ENCODE measurements around the gene DENND1B.
A peak's percentile ranks its signal among the peaks of the same experiment; 100 is the strongest.
"Not testable (repeated sequence)": the region's sequence is repeated elsewhere in the genome, so short reads cannot be mapped to it uniquely, and the experiment has no call there.

Gene DENND1B

DNA sequence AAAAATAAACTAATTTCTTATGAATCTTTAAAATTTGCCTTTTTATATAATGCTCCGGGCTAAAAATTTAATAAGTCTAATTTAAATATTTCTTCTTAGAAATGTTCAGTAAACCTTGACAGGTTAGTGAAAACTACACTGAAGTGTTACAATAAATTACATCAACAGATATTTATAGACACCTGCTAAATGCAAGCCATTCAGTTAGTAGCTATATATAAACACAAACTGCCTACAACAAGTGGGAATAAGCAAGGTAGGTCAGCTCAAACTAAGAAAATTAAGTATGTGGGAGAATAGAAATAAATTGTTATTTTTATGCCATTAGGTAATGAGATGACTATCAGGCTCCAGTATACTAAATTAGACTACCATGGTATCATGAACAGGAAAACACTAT is 215.6 kb downstream of the DENND1B start:
- DNase-seq (ENCODE audit: low read depth in 2 of 3, low spot score in 1 of 3): no peak

DNA sequence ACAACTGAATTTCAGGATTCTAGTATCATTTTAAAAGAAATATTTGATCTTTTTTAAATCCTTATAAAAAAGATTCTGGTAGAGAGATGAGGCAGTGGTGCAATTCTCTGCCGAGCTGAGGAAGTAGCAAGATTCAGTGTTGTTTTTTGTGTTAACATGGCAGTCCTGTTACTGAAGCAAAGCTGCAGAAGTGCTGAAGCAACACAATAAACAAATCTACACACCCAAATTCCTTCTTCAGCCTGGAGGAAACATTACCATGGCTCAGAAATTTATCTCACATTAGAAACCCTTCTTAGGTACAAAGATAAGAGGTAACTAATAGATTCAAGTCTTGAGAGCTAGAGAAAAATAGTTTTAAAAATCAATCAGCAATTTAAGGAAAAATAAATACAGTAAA is 216.0 kb downstream of the DENND1B start:
- no peak for DNase-seq (ENCODE audit: low read depth in 2 of 3, low spot score in 1 of 3)

DNA sequence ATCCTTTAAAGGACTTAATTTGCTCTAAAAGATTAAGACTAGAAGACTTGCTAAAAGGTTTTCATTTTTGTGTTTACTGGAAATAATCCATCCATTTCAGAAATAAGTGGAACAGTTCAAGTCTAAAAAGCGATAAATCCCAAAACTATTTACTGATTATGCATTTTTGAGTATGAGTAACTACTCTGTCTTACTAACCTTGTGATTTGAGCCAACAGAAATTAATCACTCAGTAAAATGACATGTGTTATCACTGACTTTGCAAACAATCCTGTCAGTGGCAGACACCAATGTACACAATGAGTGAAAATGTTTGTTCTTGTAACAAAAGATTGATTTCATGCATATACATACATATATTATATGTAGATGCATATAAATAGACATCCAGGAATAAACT is 218.0 kb downstream of the DENND1B start:
- no peak for DNase-seq (ENCODE audit: low read depth in 2 of 3, low spot score in 1 of 3)

DNA sequence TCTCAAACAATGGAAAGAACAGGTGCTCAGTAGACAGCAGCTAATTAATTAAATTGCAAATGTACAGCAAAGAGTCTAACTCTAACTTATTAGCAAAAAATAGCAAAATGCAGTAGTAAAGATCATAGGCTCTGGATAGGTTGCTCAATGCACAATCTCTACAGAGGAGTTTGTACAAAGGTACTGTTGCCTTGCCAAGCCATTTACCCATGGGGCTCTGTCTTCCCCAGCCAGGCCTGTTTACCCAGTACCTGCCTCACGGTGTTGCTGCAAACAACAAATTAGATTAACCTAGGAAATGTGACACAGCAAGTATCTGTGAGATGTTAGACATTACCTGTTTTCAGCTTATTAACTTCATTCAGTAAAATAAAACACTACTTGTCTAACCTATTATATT is 222.0 kb downstream of the DENND1B start:
- DNase-seq (ENCODE audit: low read depth in 2 of 3, low spot score in 1 of 3): no peak

DNA sequence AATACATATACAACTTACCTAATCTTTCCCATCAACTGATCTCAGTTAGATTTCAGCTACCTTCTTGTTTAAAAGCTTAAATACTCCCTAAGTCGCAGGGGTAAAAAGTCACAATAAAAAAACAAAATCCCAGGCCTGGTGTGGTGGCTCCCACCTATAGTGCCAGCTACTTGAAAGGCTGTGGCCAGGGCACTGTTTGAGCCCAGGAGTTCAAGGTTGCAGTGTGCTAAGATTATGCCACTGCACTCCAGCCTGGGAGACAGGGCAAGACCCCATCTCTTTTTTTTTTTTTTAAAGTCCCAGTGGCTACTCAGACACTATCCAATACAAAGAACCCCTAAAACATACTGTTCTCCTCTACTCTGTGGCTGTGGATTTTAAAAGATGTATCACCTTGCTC is 228.3 kb downstream of the DENND1B start:
- no peak for DNase-seq (ENCODE audit: low read depth in 2 of 3, low spot score in 1 of 3)

DNA sequence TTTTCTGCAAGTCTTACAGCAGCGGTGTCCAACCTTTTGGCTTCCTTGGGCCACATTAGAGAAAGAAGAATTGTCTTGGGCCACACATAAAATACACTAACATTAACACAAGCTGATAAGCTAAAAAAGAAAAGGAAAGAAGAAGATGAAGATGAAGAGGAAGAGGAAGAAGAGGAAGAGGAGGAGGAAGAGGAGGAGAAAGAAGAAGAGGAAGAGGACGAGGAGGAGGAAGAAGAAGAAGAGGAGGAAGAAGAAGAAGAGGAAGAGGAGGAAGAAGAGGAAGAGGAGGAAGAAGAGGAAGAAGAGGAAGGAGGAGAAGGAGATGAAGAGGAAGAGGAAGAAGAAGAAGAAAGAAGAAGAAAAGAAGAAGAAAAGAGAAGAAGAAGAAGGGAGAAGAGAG is 230.7 kb downstream of the DENND1B start:
- no peak for DNase-seq (ENCODE audit: low read depth in 2 of 3, low spot score in 1 of 3)

DNA sequence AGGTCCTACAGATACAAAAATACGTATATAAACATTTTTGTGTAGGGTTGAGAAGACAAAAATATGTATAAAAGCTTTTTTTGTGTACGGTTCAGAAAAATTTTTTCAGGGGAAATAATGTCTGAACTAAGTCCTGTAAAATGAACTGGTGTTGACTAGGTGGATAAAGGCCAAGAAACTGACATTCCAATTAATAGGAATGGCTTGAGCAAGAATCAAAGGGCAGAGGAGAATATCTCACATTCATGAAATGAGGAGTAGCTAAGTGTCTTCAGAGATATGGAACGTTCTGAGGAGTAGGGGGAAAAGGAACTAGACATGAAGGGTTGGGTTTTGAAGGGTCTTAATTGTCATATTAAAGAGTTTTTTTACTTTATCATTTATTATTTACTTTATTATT is 231.2 kb downstream of the DENND1B start:
- no peak for DNase-seq (ENCODE audit: low read depth in 2 of 3, low spot score in 1 of 3)

DNA sequence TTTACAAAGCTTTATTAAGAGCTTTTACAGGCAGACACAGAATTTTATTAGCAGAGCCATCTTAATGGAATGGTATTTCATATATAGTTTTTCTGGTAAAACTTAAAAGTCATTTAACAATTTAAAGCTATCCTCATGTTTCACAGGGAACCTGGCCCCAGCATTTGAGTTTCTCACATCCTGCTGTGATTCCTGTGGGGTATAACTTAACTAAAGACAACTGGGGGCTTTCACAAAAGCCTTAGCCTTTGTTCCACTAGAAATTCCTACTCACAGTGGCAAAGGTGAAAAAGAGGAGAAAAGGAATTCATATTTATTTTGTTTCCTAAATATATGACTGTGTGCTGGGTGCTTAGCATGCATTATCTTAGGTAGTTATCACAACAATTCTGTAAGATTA is 233.9 kb downstream of the DENND1B start:
- no peak for DNase-seq (ENCODE audit: low read depth in 2 of 3, low spot score in 1 of 3)

DNA sequence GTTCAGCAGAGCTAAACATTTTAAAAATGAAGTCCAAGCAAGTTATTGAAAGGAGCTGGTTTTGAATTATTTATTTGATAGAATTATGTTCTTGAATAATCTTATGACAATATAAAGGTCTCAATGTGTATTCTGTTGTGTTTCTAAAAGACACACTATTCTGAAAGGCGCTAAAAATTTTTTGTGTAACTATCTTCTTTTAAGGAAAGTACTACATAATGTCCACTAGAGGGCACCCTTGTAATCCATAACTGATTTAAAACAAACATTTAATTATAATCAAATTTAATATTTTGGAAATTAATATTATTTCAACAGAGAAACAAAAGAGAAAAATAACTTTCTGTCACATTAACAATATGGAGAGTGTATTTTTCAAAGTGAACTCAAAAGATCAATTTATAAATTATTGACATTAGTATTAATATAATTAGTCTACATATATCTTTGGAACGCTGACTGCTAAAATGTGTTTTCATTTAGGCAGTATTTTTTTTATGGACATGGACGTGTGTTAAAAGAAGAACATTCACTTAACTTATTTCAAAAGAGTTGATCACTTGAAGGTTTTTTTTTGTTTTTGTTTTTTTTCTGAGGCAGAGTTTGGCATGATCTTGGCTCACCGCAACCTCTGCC is 248.4 kb downstream of the DENND1B start:
- no peak for DNase-seq (ENCODE audit: low read depth in 2 of 3, low spot score in 1 of 3)

DNA sequence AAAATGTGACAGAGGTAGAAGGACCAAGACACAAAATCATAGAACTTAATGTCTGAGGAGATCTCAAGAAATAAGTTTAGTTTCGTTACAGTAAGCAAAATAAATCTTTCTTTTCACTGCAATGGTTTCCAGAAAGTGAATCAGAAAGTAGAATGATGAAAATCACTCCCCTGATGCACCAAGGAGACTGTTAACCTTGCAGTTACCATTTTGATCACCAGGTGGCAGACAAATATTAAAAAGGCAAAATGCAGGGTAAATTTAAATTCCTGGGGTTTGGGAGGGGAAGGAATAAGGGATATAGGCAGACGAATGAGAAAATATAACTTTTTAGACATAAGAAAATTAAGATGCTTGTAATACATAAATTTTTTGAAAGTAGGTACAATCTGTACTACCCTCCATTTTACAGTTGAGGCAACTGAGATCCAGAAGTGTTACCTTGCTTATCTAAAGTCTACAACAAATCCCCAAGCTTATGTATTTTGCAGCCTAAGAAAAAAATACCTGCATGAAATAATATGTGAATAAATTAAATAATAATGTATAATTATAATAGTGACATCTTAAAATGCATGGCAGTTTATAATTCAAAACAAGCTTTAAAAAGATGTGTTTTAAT is 254.1 kb downstream of the DENND1B start:
- DNase-seq (ENCODE audit: low read depth in 2 of 3, low spot score in 1 of 3): peak in 1 of 3 donors; percentile 60

DNA sequence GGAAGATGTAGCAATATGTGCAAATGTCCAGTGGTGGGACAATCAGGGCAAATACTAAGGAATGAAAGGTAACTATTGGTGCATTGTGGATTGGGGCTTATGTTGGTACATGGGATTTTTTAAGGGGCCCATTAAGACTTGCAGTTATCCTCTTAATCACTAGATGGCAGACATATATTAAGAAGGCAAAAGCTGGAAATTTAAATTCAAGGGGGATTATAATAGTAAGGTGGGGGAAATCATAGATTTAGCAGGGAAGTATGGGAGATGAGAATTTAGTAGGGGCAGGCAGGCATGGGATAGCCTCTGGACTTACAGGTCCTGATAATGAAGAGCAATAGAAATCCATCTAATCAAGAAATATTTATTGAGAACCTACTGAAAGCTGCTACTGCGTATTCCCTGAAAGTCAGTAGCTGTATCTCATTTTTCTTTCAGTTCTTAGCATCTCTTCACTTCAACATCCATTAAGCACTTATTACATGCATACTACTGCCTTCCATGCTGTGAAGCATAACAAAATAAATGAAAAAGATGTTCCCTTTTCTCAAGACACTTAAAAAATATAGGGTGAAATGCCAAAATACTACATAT is 255.4 kb downstream of the DENND1B start:
- no peak for DNase-seq (ENCODE audit: low read depth in 2 of 3, low spot score in 1 of 3)

DNA sequence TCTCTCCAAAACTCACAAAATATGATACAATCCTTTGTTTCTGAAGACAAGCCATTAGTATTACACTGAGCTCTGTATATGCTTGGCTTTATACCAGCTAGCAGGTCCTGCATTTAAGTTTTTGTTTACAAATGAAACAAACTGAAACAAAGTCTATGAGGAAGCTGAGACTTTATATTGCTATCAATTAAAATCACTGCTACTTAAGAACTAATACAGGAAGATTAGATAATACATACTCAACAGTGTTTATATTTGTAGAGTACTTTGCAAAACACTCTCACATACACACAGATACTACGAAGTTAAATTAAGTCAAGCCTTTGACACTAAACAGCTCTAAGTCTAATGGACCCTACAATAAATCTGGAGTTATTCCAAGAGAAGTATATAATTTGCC is 259.9 kb downstream of the DENND1B start:
- no peak for DNase-seq (ENCODE audit: low read depth in 2 of 3, low spot score in 1 of 3)

DNA sequence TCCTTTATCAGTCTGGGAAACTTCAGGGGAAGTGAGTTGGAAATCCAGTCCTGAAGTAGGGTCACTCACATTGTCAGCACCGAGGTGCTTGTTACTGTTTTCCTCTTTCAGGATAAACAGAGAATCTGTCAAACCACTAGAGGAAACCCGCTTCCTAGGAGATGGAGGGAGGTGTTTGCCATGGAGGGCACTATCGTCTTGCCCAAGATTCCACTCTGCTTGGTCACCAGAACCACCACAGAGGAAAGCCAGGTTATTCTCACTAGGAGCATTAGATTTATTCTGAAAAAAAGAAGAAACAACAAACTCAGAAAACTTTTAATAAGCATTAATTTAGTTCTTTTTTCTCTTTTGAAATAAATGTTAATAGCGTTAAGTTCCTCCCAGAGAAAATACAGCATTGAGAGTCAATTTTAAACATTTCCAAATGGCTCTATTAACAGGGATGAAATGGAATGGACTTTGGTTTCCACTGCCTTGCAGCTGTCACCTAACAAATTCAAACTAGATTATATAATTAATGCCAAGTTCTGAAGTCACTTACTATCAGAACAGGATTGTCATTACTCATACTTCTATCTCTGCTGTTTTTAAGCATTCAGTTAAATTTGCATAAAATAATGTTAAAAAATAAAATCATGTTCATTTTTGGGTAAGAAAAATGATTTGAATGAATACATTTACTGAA is 264.4 kb downstream of the DENND1B start:
- DNase-seq (ENCODE audit: low read depth in 2 of 3, low spot score in 1 of 3): no peak

DNA sequence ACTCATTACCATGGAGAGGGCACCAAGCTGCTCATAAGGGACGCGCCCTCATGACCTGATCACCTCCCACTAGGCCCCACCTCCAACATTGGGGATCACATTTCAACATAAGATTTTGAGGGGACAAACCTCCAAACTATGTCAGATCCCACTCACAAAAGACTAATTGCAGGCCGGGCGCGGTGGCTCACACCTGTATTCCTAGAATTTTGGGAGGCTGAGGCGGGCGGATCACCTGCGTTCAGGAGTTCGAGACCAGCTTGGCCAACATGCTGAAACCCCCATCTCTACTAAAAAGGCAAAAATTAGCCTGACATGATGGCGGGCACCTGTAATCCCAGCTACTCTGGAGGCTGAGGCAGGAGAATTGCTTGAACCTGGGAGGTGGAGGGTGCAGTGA is 278.6 kb downstream of the DENND1B start:
- DNase-seq (ENCODE audit: low read depth in 2 of 3, low spot score in 1 of 3): no peak

DNA sequence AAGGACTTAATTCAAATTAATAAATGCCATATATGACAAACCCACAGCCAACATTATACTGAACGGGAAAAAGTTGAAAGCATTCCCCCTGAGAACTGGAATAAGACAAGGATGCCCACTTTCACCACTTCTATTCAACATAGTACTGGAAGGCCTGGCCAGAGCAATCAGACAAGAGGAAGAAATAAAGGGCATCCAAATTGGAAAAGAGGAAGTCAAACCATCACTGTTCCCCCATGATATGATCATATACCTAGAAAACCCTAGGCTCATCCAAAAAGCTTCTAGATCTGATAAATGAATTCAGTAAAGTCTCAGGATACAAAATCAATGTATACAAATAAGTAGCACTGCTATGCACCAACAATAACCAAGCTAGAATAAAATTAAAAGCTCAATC is 283.8 kb downstream of the DENND1B start:
- not testable (repeated sequence) for DNase-seq (ENCODE audit: low read depth in 2 of 3, low spot score in 1 of 3)

DNA sequence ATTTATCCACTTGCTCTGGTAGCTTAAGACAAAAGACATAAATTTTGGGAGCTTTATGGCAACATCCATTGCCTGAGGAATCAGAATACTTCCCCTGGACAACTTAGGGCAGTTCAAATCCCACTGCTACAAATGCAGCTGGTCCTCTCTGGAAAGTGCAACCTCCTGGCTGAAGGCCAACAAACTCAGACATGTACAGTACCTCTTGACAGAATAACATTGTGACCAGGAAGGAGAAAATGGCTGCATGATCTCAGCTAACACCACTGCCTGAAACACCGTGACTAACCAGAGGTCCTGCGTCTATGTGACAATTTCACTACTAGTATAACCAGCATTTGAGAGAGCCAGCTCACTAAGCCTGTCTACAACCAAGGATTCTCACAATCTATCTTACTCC is 288.3 kb downstream of the DENND1B start:
- no peak for DNase-seq (ENCODE audit: low read depth in 2 of 3, low spot score in 1 of 3)

DNA sequence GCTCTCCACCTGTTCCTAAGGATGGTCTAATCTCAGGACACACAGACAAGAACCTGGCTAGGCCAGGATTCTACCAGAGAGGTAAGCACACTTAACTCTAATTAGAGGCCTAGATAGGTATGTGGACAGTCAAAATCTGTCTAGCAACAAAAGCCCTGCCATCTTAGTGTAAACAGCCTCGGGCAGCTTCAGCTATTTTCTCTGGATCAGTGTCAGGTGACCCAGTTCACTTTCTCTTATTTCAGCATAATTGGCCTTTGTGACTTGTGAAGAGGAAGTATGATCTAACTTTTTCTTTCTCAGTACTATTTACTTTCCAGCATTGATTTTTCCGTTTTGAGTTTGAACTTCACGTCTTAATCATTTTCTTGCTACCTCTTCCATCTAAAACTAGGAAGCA is 289.5 kb downstream of the DENND1B start:
- no peak for DNase-seq (ENCODE audit: low read depth in 2 of 3, low spot score in 1 of 3)

DNA sequence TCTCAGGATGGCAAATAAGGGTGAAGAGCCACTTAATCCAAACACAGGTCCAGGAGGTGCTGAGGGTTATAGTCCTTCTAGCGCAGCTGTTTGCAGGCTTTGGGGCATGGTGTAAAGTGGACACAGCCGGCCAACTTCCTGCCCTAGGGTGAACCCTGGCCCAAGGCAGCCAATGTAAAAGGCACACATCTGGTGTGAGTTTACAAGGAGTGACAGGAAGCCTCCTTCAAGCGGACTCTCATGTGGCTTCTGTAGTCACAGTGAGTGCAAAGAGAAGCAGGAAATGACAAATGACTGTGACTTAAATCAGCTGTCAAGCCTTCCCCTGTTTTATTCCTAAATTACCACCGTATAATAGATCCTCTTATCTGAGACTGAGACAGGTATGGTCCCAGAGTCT is 294.2 kb downstream of the DENND1B start:
- peak in 1 of 3 donors; percentile 2 for DNase-seq (ENCODE audit: low read depth in 2 of 3, low spot score in 1 of 3)

DNA sequence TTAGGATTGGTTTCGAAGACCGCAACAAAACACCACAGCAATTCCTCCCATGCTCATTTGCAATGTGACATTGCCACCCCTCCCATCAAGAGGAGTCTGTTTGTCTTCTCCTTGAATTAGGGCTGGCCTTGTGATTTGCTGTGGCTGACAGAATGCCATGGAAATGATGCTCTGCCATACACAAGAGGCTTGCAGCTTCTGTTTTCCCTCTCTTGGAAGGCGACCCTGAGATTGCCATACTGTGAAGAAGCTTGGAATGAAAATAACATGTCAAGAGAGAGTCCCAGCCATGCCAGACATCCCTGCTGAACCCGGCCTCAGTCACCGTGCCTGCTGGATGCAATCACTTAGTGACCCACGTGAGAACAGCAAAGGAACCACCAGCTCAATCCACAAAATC is 294.8 kb downstream of the DENND1B start:
- no peak for DNase-seq (ENCODE audit: low read depth in 2 of 3, low spot score in 1 of 3)

DNA sequence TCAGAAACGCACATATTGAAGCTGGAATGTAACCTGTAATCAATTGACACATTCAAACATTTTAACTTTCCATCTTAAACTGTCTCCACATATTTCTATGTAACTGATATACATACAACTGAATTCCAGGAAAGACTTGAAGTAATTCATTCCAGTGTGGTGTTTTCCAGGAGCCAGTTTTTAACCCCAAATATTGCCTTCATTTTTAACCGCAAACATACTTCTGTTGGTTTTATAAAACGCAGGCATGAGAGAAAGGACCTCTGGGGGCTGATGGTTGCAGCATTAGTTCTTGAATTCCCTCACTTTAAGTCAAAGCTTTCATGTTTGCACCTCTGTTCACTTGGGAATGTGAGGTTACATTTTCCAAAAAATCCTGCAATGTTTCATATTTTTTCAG is 303.1 kb downstream of the DENND1B start:
- DNase-seq (ENCODE audit: low read depth in 2 of 3, low spot score in 1 of 3): no peak

DNA sequence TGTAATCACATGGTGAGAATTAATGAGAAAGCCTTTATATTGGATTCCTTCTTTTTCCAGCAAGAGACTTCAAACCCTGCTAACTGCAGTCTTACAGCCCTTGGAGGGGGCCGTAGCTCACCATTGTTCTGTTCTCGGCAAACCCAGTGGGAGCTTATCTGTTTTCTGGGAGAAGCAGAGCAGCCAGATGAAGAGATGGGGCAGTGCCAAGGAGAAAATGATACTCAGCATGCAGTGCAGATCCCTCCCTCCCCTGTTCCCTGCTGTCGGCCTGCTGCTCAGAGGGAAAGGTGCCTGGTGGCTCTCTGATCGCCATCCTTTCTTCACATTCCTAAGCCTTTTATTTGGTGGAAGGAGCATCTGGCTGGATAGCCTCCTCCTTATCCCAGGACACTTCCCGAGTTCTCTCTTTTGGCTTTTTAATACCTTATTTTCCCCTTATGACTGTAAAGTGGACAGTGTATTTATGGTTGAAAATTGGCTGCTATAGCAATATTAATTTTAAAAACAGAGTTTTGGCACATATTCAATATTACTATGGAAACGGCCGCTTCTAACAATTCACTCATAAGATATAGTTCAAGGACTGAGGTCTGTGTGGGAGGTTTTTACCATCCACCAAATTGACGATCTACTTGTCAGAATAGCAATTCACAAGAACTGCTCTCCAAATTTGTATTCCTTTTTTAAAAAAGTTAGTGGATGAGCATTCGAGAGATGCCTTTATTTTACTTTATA is 303.9 kb downstream of the DENND1B start:
- no peak for DNase-seq (ENCODE audit: low read depth in 2 of 3, low spot score in 1 of 3)

DNA sequence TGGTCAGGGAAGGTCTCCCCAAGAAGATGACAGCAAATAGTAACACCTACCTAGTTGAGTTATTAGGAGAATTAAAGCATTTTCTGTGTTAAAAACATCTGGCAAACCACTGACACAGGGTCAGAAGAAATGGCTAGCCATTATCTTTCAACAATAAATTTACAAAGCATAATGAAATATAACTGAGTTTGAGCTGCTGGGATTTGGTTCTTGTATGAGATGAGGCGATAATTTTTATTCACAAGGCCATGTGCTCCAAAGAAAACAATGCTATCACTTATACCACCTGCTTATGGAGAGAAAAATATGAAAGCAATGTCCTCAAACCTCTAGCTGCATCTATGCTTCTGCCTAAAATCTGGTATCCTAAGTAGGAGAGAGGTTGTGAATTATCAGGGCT is 304.9 kb downstream of the DENND1B start:
- no peak for DNase-seq (ENCODE audit: low read depth in 2 of 3, low spot score in 1 of 3)
